GM21423 (cell line): ENCODE measurements around the gene ERC2.

Source experiments
- ATAC-seq: cut with Tn5 transposase; IDR thresholded peaks from one replicate; pipeline ENCODE4 v1.9.1; 2021; ENCODE audit warnings: mild to moderate bottlenecking, moderate library complexity; ENCODE audit not compliant: unreplicated experiment

Gene ERC2

DNA sequence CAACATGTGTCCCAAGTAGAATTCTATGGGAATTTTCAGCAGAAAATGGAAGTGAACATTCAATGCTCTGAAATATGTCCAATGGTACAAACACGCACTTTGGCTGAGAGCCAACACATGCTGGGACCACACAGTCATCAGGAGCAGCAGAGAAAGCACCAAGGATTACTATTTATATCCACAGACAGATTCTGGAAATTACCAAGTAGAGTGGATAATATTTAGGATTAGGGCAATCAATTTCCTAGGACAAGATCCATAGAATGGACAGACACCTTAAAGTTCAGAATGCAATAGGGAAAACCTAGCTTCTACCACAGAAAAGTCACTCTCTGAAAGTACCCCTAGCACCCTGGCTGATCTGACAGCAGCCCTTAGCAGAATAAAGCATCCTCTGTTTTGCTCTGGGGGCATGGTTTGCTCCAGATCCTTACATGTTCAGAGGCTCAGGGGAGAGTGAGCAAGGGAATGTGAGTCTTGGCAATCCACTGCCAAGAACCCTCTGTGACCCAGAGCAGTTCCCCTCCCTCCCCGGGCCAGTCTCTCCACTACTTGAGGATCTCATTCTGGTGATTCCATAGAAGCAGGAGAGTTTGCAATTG is 775.2 kb downstream of the ERC2 start:
- ATAC-seq = no peak

DNA sequence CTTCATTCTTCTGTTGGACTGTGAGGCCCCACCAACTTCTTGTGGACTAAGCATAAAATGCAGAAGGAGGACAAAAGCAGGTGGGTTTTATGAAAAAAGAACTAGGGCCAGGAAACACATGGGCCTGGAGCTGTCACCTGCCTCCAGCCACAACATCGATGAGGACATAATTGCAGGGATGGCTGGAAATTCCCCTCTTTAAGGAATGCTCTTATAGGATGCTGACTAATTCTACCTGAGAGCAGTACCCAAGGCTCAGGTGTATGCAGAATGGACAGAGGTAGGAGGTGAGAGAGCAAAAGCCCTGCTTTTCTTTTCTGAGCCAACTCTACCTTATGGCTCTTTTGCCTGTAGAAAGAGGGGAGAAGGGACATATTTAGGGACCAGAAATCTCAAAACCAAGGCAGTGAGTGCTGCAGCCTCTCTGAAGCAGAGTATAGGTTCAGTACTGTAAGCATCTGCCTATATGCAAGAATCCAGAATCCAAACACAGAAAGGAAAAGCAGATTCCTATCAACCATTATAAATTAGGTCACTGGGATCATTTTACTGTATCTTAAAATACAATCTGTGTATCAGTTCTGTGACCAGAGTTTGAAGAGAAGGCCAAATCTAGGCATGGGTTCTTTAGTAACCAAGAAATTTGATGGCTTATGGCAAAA is 775.8 kb downstream of the ERC2 start:
- ATAC-seq = no peak

DNA sequence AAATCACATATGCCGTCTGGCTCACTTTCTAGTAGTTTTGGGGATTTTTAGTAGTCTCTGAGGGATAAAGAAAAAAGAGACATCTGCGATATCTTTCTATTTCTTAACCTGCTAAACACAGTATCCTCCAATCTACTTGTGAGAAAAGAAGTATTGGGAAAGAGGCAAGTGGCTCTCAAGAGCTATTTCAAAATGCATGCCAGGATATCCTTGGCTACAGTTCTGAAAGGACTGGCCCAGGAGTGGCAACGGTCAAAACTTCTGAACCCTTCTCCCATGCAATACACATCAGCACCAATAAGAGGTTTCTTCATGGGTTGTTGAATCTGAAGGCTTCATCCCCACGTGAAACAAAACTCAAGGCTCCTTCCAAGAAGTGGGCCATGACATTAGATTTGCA is 777.1 kb downstream of the ERC2 start:
- no peak for ATAC-seq

DNA sequence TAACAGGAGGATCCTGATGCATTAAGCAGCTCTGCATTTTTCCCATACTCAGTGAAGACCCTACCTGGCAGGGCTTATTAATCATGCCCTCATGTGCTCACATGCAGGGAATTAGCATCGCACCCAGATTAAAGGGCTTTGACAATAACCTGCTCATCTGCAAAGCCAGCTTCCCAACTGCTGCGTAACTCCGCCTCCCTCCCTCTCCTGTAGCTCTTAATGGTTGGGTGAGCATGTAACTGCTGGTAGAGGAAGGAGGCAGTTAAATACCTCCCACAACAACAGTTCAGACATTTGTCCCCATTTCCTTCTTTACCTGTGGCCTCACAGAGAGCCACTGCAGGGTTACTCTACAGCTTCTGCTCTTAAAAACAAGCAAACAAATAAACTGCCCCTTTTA is 777.5 kb downstream of the ERC2 start:
- ATAC-seq = no peak

DNA sequence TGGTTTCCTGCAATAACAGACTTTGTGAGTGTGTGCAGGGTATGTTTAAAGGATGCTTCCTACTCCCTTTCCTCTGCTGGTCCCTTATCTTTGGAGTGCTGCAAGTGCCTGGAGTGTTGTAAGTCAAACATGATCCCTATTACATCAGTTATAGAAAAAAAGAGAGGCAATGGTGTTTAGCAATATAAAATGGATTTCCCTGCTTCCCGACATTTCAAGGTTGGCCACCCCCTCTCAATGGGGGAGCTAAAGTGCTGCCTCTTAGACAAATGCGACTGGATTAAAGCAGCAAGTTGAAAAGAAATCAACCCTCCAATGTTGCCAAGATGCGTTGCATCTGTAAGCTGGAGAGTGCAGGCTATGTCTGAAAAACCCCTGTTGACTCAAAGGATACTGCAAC is 778.1 kb downstream of the ERC2 start:
- no peak for ATAC-seq

DNA sequence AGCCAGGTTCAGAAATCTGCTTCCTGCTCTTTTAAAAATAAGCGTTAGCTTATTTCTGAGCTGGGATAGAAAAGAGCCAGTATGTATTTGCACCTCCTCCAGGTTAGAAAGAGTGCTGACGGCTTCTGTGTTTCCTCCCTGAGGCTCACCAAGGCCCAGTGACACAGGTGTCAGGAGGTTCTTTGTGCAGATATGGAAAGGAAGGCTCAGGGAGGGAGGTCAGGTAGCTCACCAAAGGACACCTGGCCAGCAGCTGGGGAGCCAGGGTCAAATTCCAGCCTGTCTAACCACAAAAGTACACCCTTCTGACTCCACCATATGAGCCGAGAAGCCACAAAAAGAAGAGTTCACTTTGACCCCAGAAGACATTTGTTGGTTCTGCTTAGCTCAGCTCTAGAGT is 780.1 kb downstream of the ERC2 start:
- no peak for ATAC-seq

DNA sequence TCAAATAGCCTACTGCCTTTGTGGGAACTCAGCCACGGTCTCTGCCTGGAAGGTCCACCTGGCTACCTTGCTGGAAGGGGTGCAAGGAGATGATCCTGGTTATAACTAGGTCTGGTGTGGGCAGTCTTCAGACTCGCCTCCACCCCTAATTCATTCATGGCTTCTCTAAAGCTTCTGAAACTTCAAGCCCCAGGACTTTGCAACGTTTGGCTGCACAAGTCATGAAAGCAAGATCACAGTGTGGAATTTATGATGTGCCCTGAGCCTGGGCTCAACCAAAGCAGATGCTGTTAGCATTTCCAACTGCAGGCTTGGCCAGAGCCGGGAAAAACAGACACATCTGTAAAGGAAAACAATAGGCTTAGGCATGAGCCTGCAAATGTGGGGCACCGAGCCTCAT is 780.7 kb downstream of the ERC2 start:
- no peak for ATAC-seq

DNA sequence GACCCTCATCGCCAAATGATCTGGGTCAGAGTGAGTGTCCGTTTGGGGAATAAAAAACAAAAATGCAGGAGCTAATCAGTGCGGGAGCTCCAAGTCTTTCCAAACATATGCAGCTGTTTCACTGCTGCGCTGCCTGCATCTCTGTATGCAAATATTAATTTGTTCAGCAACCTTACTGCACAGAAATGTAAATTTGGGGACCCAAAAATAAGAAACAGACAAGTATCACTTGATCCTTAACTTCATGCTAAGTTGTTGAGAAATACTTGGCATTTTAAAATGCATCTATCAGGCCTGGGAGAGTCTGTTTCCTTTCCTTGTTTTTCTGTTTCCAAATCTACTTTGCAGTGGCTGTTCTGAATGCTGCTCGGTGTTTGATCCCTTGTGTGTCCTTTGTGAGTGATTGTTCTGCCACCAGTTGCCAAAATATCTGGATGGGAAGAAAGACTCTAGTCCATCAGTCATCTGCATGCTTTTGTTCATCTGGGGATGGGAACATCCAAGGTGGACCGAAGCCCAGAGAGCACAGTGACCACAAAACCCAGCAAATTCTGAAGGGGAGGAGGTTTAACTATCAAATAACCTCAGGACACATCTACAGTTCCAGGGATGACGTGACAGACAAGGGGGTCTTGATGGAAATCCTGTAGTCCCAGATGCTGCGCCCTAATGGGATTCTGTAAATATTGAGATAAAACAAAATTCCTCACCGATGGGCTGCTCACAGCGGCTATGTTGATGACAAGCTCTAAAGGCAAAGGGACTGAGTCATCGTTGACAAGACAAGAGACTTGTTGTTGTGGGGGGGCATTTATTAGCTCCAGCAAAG is 781.6 kb downstream of the ERC2 start:
- ATAC-seq = no peak

DNA sequence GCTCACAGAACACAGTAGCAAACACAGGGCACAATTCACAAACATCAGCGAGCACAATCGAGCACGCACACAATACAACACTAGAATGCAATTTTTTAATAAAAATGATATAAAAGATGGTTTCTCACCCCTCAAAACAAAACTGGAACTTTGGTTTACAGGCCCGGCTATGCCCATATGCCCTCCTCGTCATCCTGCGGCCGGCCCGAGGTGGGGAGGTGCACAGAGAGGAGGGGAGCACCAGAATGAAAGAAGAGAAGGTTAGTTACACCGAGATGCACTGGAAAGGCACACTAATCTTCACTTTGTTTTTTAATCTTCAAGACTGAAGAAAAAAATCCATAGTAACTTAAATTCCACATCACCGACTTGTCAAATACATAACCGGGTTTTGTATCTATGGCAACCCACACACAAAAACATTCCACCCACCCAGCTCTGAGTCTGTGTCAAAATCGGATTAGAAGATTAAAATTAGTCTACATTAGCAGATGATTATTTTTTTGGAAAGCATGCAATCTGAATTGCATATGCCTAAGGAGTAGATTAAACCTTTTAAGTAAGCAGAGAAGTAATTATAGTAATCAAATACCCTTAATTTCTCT is 784.5 kb downstream of the ERC2 start:
- ATAC-seq = no peak

DNA sequence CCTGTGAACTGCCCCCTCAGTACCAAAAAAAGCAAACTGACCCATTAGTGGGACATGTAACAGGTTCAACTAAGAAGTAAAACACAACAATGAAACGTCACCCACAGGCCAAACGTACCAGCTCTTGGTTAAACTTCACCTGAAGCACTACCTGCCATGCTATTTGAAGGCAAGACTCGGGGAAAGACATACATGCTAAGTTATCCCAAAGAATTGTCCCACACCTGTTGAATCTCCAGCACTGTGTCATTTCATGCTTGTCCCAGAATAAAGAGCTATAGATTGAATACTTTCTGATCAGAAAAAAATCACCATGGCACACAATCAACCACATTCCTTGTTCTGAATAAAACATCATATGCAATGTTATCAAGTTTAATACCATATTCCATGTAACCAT is 785.8 kb downstream of the ERC2 start:
- no peak for ATAC-seq

DNA sequence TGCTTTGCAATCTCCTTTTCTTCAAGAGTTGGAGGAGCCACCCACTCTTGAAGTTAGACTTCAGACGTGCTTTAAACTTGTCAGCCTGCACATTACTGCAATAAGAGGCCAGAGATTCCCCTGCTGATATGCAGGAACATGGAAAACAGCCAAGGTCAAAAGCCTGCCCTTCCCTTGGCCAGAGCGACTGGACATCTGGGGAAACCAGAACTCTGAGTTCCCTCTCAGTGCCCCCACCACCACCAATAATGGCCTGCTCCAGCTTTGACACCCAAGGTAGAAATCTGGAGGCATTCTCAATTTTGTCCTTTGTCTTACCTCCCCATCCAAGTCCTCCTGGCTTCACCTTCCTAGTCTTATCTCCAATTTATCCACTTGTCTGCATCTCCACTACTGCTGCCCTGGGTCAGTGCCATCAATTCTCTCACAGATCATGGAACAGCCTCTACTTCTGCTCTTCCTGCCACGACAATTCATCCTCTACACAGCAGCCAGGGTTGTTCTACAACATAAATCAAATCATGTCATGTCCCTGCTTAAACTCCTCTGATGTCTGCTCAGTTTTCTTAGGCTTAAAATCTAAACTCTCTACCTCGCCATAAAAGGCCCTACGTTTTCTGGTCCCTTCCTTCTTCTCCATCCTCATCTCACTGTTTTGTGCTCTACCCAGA is 789.6 kb downstream of the ERC2 start:
- no peak for ATAC-seq

DNA sequence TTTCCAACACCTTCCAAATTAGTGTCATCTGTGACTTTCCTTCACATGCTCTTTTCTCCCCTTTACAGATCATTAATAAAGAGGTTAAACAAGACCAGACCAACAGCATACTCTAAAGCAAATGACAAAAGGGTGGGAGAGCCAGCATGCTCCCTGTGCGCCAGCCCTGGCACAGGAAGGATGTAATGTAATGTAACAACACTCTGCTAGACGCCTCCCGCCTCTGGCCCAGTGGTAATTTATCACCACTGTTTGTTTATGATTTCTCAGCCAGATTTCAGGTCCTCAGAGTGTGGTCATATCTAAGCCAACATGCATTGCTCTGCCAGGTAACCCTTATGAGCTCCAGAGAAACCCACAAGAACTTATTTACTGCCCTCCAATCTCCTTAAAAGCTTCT is 791.6 kb downstream of the ERC2 start:
- ATAC-seq = no peak

DNA sequence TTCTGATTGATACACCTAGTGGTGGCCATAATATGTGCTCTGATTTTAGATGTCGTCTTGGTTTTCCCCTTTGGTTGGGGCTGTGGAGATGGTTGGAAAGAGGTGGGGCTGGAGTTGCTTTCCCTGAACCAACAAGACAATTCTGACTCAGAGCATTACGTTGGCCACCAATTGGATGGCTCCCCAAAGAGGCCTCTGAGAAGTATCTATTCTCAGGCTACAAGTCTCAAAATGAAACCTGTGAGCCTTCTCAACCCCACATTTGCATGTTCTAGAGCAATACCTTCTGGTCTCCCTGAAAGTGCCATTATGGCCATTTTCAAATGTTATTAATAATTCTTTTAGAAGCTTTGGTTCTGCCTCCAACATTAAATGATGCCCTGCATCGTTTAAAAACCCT is 792.8 kb downstream of the ERC2 start:
- peak; percentile 96 for ATAC-seq

DNA sequence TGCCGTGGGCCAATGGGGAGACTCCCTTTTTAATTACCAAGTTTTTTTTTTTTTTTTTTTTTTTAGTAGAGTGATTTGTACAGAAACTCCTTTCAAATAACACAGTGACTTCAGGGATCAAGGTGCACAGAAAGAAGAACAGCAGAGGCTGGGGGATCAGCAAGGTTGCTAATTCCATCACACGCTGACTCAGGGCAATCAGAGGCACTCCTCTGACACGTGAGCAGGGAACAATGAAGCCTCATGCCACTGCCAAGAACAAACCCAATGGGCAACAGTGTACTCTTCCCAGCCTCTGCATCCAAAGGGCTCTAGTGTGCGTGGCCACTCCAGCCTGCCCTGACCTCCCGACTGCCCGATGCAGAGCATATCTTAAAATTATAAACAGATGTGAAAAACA is 794.5 kb downstream of the ERC2 start:
- ATAC-seq = no peak

DNA sequence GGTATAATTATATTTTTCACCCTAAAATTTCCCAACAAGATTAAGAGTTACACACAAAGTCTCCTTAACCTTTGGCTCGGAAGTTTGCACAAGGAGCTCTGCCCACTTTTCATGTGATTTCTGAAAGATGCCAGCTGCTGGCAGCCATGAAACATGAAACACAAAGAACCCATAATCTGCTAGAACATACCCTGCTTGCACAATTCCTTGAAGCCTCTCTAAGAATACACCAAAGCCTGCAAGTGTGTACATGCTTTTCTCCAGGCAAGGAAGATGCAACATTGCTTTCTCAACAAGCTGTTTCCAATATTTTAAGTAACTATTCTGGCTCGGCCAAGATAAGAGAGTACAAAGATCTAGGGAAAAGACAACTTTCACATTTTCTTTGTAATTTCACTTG is 799.1 kb downstream of the ERC2 start:
- no peak for ATAC-seq

DNA sequence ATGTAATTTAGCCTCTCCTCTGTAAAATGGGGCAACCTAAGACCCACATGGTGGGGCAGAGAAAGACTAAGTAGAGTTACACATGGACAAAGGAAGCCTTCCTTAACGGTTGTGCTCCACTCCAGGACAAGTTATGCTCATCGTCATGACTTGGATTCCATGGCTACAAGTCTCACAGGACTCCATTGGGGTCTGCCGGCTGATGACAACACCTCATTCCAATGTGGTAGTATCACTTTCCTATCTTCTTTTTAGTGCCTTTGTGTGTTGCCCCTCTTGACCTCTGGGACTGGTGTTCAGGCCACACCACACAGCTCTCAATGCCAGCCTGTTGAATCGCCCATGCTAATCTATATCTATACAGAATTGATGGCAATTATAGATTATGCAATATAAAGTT is 799.9 kb downstream of the ERC2 start:
- no peak for ATAC-seq

DNA sequence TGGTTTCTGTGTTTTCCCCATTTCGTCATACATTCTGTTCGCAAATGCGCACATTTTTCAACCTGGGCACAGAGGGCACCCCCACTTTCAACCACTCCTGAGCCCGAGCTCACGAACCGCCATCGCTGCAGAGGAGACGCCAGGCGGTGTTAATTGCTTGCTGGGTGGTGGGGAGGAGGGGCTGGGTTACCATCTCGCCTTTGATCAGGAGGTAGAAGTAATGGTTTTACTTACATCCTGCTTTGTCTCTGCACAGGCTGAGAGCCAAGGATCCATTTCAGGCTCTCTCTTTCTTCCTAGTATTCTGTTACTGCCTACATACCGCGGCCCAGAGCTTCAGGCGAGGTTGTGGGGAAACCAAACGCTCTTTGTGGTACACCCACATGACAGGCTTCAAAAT is 803.9 kb downstream of the ERC2 start:
- no peak for ATAC-seq

DNA sequence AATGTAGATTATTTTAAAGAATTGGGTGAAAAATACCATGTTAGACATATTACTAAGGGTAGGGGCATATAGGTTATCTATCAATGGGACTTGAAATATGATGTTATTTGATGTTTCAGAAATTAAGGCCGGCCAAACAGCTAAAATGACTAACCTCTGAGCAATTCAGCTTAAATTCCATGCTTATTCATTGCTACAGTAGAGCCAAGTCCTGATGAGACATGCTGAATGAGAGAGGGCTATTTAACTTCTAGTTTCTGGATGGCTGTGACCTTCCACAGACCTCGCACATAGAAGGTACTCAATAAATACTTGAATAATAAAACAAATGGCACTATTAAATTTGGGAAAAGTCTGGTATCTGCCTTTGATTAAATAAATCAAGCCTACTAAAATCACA is 805.6 kb downstream of the ERC2 start:
- ATAC-seq = no peak

DNA sequence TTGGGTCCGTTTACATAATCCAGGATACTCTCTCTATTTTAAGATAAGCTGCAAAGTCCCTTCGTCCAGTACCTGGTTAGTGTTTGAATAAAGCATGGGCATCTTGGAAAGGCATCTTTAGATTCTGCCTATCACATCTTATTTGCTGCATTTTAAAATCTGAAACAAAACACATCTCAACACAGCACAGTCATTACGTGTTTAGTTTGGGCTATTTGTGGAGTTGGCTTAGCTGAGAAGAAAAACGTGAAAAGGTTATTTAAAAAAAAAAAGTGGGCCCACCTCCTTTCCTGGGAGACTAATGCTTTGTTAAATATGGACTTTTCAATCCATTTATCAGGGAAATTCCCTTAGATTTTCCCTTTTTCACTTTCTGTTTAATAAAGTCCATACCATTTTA is 806.7 kb downstream of the ERC2 start:
- no peak for ATAC-seq

DNA sequence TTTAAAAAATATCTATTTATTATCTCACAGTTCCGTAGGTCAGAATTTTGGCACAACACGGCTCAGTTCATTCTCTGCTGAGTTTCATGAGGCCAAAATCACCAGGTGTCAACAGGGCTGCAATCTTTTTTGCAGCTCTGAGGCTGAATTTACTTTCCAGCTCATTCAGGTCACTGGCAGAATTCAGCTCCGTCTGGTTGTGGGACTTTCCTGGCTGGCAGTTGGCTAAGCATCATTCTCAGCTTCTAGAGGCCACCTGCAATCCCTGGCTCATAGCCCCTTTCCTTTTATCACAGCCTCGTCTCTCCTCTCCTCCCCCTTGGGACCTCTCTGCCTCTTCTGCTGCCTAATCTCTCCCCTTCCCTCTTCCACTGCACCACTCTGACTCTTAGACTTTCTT is 807.1 kb downstream of the ERC2 start:
- no peak for ATAC-seq

DNA sequence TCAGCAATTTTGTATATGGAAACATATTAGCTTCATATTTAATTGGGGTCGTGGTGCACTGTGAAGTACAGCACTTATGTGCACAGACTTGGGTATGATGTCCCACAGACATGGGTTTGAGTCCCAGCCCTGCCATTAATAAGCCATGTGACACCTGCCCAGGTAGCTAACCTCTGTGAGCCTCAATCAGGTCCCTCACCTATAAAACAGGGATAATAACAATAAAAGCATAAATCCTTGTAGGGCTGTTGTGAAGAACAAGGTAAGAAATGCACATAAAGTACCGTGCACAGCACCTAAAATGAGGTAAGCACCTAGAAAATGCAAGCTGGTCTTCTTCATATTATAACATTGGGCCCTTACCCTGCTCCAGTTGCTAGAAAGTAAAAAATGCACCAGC is 807.6 kb downstream of the ERC2 start:
- ATAC-seq = no peak
